Transverse colon (tissue), 3 donors: ENCODE data around the gene BPIFB1.

Experiments
- EP300 ChIP-seq: sonication (generic); formaldehyde crosslinking; IDR thresholded peaks from one replicate; pipeline ENCODE4 v1.6.1; 2017; ENCODE audit warnings: antibody characterized with exemption, low read depth
- POLR2A ChIP-seq: fragments of 450-650 bp; IDR thresholded peaks from one replicate; pipeline ENCODE4 v1.6.1; 2016; ENCODE audit warnings: antibody characterized with exemption, mild to moderate bottlenecking, moderate library complexity
- TF ChIP-seq, protein P1 (sequence below), 5 experiments: fragments of 200-600 bp in 3 of 5; fragments of 450-650 bp in 2 of 5; sonication (generic) in 3 of 5; IDR thresholded peaks; 1 replicate in 2 of 5; 2 replicates in 3 of 5; pipeline ENCODE4 v1.5.1; 2016 to 2017; ENCODE audit warnings: antibody characterized with exemption in 5 of 5, inconsistent platforms in 3 of 5, mild to moderate bottlenecking in 2 of 5, moderate library complexity in 1 of 5

DNA sequence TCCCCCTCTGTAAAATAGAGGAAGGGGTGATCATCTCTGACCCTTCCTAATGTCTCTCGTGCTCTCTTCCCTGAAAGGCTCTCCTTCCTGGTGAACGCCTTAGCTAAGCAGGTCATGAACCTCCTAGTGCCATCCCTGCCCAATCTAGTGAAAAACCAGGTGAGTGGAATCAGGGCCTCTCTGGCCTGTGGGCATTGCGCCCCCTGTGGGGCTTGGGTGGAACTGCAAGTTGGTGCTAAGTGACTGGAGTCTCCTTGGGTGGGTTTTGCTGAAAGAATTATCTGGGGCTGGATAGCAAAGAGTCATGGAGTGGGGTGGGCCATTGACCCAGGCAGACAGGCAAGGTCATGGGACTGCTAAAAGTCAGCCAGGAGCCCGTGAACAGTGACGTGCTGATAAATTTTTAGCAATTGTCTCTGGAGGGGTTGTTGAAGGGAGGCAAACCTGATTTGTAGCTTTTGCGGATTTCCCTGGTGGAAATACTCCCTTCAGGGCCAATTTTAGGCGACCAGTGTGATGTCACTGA lies 8.9 kb downstream of the BPIFB1 start:
- TF ChIP-seq POLR2A (no peak), EP300 (no peak)
- TF ChIP-seq, protein P1, sequence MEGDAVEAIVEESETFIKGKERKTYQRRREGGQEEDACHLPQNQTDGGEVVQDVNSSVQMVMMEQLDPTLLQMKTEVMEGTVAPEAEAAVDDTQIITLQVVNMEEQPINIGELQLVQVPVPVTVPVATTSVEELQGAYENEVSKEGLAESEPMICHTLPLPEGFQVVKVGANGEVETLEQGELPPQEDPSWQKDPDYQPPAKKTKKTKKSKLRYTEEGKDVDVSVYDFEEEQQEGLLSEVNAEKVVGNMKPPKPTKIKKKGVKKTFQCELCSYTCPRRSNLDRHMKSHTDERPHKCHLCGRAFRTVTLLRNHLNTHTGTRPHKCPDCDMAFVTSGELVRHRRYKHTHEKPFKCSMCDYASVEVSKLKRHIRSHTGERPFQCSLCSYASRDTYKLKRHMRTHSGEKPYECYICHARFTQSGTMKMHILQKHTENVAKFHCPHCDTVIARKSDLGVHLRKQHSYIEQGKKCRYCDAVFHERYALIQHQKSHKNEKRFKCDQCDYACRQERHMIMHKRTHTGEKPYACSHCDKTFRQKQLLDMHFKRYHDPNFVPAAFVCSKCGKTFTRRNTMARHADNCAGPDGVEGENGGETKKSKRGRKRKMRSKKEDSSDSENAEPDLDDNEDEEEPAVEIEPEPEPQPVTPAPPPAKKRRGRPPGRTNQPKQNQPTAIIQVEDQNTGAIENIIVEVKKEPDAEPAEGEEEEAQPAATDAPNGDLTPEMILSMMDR (IDR thresholded peaks at IDR 0.05) = peak; percentile 50 to 82 (median 79)
